WTC11 (cell line): Measurements from ENCODE around the gene ITGA2. TPM values are rescaled to one million over a fixed set of nuclear protein-coding genes. Genes with fewer than 3 reads are reported as not detected.

Source experiments
- ATAC-seq: fragments of 200-7000 bp; cut with Tn5 transposase; 2 replicates; pipeline ENCODE4 v1.10.0; 2021; ENCODE audit warnings: mild to moderate bottlenecking, moderate library complexity
- CTCF ChIA-PET: fragments of 300-600 bp; sonication (Branson Sonifier 250); formaldehyde crosslinking; loops from one replicate; lab custom pipeline; 2021; ENCODE audit warnings: antibody characterized with exemption; lab: Charles Lee
- POLR2A ChIA-PET: fragments of 350-600 bp; sonication (Branson Sonifier 250); formaldehyde crosslinking; loops from one replicate; lab custom pipeline; 2021; ENCODE audit warnings: antibody characterized with exemption; lab: Charles Lee
- DNase-seq: peaks from one replicate; pipeline ENCODE4 v3.0.0; 2021; ENCODE audit warnings: low spot score
- H3K27ac Mint-ChIP-seq: 2 replicates; pipeline ENCODE4 v1.8.0; 2021; ENCODE audit warnings: mixed read lengths
- H3K27me3 Mint-ChIP-seq: 2 replicates; pipeline ENCODE4 v1.8.0; 2021; ENCODE audit warnings: low read depth, mild to moderate bottlenecking, moderate library complexity, mixed read lengths
- H3K36me3 Mint-ChIP-seq: 2 replicates; pipeline ENCODE4 v1.8.0; 2021; ENCODE audit warnings: mixed read lengths
- H3K4me1 Mint-ChIP-seq: 2 replicates; pipeline ENCODE4 v1.8.0; 2022; ENCODE audit warnings: mixed read lengths
- H3K4me3 Mint-ChIP-seq: 2 replicates; pipeline ENCODE4 v1.8.0; 2021; ENCODE audit warnings: mild to moderate bottlenecking, moderate library complexity, mixed read lengths
- H3K9me3 Mint-ChIP-seq: 2 replicates; pipeline ENCODE4 v1.8.0; 2021; ENCODE audit warnings: mixed read lengths
- ATF3 ChIP-seq: sonication (generic); formaldehyde crosslinking; conservative IDR thresholded peaks from 2 replicates; pipeline ENCODE4 v1.8.1; 2022; ENCODE audit warnings: mild to moderate bottlenecking, missing genetic modification reagents
- CREB1 ChIP-seq: sonication (generic); formaldehyde crosslinking; IDR thresholded peaks from 2 replicates; pipeline ENCODE4 v1.8.0; 2023; ENCODE audit warnings: mild to moderate bottlenecking, missing genetic modification reagents
- ELF4 ChIP-seq: sonication (generic); formaldehyde crosslinking; IDR thresholded peaks from 2 replicates; pipeline ENCODE4 v1.8.1; 2022; ENCODE audit warnings: low read depth, mild to moderate bottlenecking, moderate library complexity, missing genetic modification reagents
- ESRRA ChIP-seq: sonication (generic); formaldehyde crosslinking; IDR thresholded peaks from 2 replicates; pipeline ENCODE4 v1.8.1; 2022; ENCODE audit warnings: mild to moderate bottlenecking, missing genetic modification reagents, borderline replicate concordance
- ETV6 ChIP-seq: sonication (generic); formaldehyde crosslinking; IDR thresholded peaks from 2 replicates; pipeline ENCODE4 v1.8.1; 2022; ENCODE audit warnings: mild to moderate bottlenecking, missing genetic modification reagents
- FOXP1 ChIP-seq: sonication (generic); formaldehyde crosslinking; IDR thresholded peaks from 2 replicates; pipeline ENCODE4 v1.8.0; 2022; ENCODE audit warnings: missing genetic modification reagents, mild to moderate bottlenecking, moderate library complexity, borderline replicate concordance
- FOXP4 ChIP-seq: sonication (generic); formaldehyde crosslinking; IDR thresholded peaks from 2 replicates; pipeline ENCODE4 v1.8.0; 2022; ENCODE audit warnings: mild to moderate bottlenecking, missing genetic modification reagents
- GABPB1 ChIP-seq: sonication (generic); formaldehyde crosslinking; IDR thresholded peaks from 2 replicates; pipeline ENCODE4 v1.8.1; 2023; ENCODE audit warnings: mild to moderate bottlenecking, missing genetic modification reagents
- HMGA2 ChIP-seq: fragments of 250-450 bp; sonication (Bioruptor Pico); IDR thresholded peaks from 2 replicates; pipeline ENCODE4 v1.4.0; 2021; ENCODE audit warnings: mild to moderate bottlenecking, moderate library complexity
- HMGXB4 ChIP-seq: sonication (generic); formaldehyde crosslinking; IDR thresholded peaks from 2 replicates; pipeline ENCODE4 v1.8.1; 2023; ENCODE audit warnings: mild to moderate bottlenecking, moderate library complexity, missing genetic modification reagents
- IRF2 ChIP-seq: sonication (generic); formaldehyde crosslinking; IDR thresholded peaks from 2 replicates; pipeline ENCODE4 v1.8.0; 2022; ENCODE audit warnings: low read depth, missing genetic modification reagents, borderline replicate concordance
- NFE2L1 ChIP-seq: sonication (generic); formaldehyde crosslinking; IDR thresholded peaks from 2 replicates; pipeline ENCODE4 v1.8.1; 2023; ENCODE audit warnings: missing genetic modification reagents
- NR1H2 ChIP-seq: sonication (generic); formaldehyde crosslinking; IDR thresholded peaks from 2 replicates; pipeline ENCODE4 v1.9.0; 2021; ENCODE audit warnings: mild to moderate bottlenecking, moderate library complexity, missing genetic modification reagents
- NR2C2 ChIP-seq: sonication (generic); formaldehyde crosslinking; IDR thresholded peaks from 2 replicates; pipeline ENCODE4 v1.8.0; 2022; ENCODE audit warnings: mild to moderate bottlenecking, missing genetic modification reagents
- NR3C1 ChIP-seq: sonication (generic); formaldehyde crosslinking; conservative IDR thresholded peaks from 2 replicates; pipeline ENCODE4 v1.8.1; 2023; ENCODE audit warnings: low read depth, mild to moderate bottlenecking, missing genetic modification reagents
- RORB ChIP-seq: fragments of 250-450 bp; sonication (Bioruptor Pico); IDR thresholded peaks from 2 replicates; pipeline ENCODE4 v1.9.0; 2021; ENCODE audit warnings: mild to moderate bottlenecking
- SMAD3 ChIP-seq: sonication (generic); formaldehyde crosslinking; IDR thresholded peaks from 2 replicates; pipeline ENCODE4 v1.8.0; 2022; ENCODE audit warnings: missing genetic modification reagents, mild to moderate bottlenecking, borderline replicate concordance
- SOX15 ChIP-seq: fragments of 250-450 bp; sonication (Bioruptor Pico); IDR thresholded peaks from 2 replicates; pipeline ENCODE4 v1.9.0; 2021; ENCODE audit warnings: mild to moderate bottlenecking
- TEAD1 ChIP-seq: sonication (generic); formaldehyde crosslinking; IDR thresholded peaks from 2 replicates; pipeline ENCODE4 v1.8.0; 2022; ENCODE audit warnings: mild to moderate bottlenecking, missing genetic modification reagents
- TP53 ChIP-seq: sonication (generic); formaldehyde crosslinking; IDR thresholded peaks from 2 replicates; pipeline ENCODE4 v1.8.1; 2023; ENCODE audit warnings: mild to moderate bottlenecking, missing genetic modification reagents
- ZBTB21 ChIP-seq: sonication (generic); formaldehyde crosslinking; IDR thresholded peaks from 2 replicates; pipeline ENCODE4 v1.8.1; 2023; ENCODE audit warnings: mild to moderate bottlenecking, missing genetic modification reagents, borderline replicate concordance
- ZNF138 ChIP-seq: sonication (generic); formaldehyde crosslinking; conservative IDR thresholded peaks from 2 replicates; pipeline ENCODE4 v1.8.1; 2022; ENCODE audit warnings: mild to moderate bottlenecking, moderate library complexity, missing genetic modification reagents
- ZNF263 ChIP-seq: sonication (generic); formaldehyde crosslinking; IDR thresholded peaks from 2 replicates; pipeline ENCODE4 v1.8.1; 2022; ENCODE audit warnings: low read depth, mild to moderate bottlenecking, moderate library complexity, missing genetic modification reagents
- total RNA-seq: library from RNA; stranded (reverse); gene quantifications from 3 replicates; pipeline ENCODE4 v1.2.3, GENCODE V29; 2021
- TF ChIP-seq, protein P1 (sequence below): fragments of 250-450 bp; sonication (Bioruptor Pico); IDR thresholded peaks from 2 replicates; pipeline ENCODE4 v2.1.2; 2022; ENCODE audit warnings: mild to moderate bottlenecking, moderate library complexity

The ITGA2 gene
- total RNA-seq, 1 experiment from 2014 or later = 5.5 TPM

GRCh38 chr5:53113947-53114346, 124.8 kb downstream of the ITGA2 start:
- no peaks in the 10 kb centered on the region for H3K36me3 Mint-ChIP-seq
- H3K4me1 Mint-ChIP-seq = peaks cover 20% of the 10 kb centered on the region
- ChIA-PET POLR2A (no interaction called here), CTCF (interaction anchor here (2.4 kb wide), 1 partner anchor 165 kb away, joined by 33 read pairs; no protein-coding TSS in a partner anchor)
- H3K27ac Mint-ChIP-seq = no peak overlapping the region
- peaks cover 3% of the 10 kb centered on the region for H3K27me3 Mint-ChIP-seq
- no peak for DNase-seq
- H3K4me3 Mint-ChIP-seq = no peak overlapping the region
- peaks cover 7% of the 10 kb centered on the region for H3K9me3 Mint-ChIP-seq
- no peak for ATAC-seq
- TF ChIP-seq TEAD1 (CRISPR knock-in tag) = no peak
- no peak for TF ChIP-seq ZNF263 (CRISPR knock-in tag)
- no peak for TF ChIP-seq NR1H2
- no peak for TF ChIP-seq SOX15

GRCh38 chr5:53114988-53115387, 125.8 kb downstream of the ITGA2 start:
- ChIA-PET POLR2A (no interaction called here), CTCF (interaction anchor here (0.6 to 2.4 kb wide), 10 partner anchors 9 to 327 kb away, joined by 3 to 33 read pairs (median 3); partner anchors contain the start of genes ITGA1 and PELO)
- ATAC-seq = no peak
- Mint-ChIP-seq H3K4me3 (no peak overlapping the region), H3K9me3 (peaks cover 7% of the 10 kb centered on the region), H3K4me1 (peaks cover 18% of the 10 kb centered on the region), H3K27me3 (no peaks in the 10 kb centered on the region; the same call in 1 of the 2 replicates)
- TF ChIP-seq IRF2 (CRISPR knock-in tag) (no peak), NFE2L1 (no peak), FOXP1 (CRISPR knock-in tag) (no peak), ESRRA (CRISPR knock-in tag) (no peak), SMAD3 (CRISPR knock-in tag) (no peak), GABPB1 (no peak), NR3C1 (CRISPR knock-in tag) (no peak), RORB (CRISPR knock-in tag) (no peak), ZNF138 (CRISPR knock-in tag) (no peak), FOXP4 (CRISPR knock-in tag) (no peak), ATF3 (CRISPR knock-in tag) (no peak), HMGXB4 (no peak), ETV6 (CRISPR knock-in tag) (no peak), HMGA2 (CRISPR knock-in tag) (no peak), ZBTB21 (no peak), TP53 (CRISPR knock-in tag) (no peak), NR2C2 (CRISPR knock-in tag) (no peak), ELF4 (CRISPR knock-in tag) (no peak), CREB1 (CRISPR knock-in tag) (no peak)
- TF ChIP-seq, protein P1, sequence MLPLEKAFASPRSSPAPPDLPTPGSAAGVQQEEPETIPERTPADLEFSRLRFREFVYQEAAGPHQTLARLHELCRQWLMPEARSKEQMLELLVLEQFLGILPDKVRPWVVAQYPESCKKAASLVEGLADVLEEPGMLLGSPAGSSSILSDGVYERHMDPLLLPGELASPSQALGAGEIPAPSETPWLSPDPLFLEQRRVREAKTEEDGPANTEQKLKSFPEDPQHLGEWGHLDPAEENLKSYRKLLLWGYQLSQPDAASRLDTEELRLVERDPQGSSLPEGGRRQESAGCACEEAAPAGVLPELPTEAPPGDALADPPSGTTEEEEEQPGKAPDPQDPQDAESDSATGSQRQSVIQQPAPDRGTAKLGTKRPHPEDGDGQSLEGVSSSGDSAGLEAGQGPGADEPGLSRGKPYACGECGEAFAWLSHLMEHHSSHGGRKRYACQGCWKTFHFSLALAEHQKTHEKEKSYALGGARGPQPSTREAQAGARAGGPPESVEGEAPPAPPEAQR = no peak
- TF ChIP-seq, all 79 proteins: peak for 0
- DNase-seq = no peak
- no peak overlapping the region for H3K27ac Mint-ChIP-seq
- no peaks in the 10 kb centered on the region for H3K36me3 Mint-ChIP-seq
